Measurements from ENCODE around the gene SRSF7.
"Not testable (repeated sequence)": the region's sequence is repeated elsewhere in the genome, so short reads cannot be mapped to it uniquely, and the experiment has no call there.

Gene SRSF7

GRCh38 chr2:38731684-38732221, 19.4 kb downstream of the SRSF7 start:
- no peak for DNase-seq (ENCODE audit: low spot score)

DNA sequence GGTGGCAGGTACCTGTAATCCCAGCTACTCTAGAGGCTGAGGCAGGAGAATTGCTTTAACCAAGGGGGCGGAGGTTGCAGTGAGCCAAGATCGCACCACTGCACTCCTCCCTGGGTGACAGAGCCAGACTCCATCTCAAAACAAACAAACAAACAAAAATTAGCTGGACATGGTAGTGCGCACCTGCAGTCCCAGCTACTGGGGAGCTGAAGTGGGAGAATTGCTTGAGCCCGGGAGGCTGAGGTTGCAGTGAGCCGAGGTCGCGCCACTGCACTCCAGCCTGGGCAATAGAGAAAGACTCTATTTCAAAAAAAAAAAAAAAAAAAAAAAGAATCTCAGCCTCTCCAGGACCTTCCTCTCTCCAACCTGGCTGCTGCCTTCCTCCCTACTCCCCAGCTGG, 20.1 kb downstream of the SRSF7 start:
- DNase-seq (ENCODE audit: low spot score), result no peak

GRCh38 chr2:38728694-38729093, 22.5 kb downstream of the SRSF7 start:
- DNase-seq (ENCODE audit: low spot score), result no peak

- DNase-seq (ENCODE audit: low spot score), result no peak
Measured at GRCh38 chr2:38727661-38728060, 23.5 kb downstream of the SRSF7 start.

DNA sequence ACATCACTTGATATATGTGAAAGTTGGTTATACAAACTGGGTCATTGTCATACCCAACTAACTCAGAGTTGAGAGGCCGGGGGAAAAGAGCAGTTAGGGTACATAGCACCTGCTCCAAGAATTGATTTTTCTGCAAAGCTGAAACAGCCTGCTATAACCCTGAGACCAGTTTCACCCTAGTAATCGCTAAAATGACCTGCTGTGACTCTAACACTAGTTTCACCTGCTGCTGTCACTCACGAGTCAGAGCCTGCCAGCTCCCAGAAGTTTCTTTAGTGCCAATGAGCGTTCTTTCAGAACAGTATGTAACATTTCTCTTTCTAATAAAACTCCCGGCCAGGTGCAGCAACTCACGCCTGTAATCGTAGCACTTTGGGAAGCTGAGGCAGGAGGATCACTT, 28.0 kb downstream of the SRSF7 start:
- DNase-seq (ENCODE audit: low spot score), result no peak

GRCh38 chr2:38722271-38723061, 28.7 kb downstream of the SRSF7 start:
- DNase-seq (ENCODE audit: low spot score), result no peak

DNA sequence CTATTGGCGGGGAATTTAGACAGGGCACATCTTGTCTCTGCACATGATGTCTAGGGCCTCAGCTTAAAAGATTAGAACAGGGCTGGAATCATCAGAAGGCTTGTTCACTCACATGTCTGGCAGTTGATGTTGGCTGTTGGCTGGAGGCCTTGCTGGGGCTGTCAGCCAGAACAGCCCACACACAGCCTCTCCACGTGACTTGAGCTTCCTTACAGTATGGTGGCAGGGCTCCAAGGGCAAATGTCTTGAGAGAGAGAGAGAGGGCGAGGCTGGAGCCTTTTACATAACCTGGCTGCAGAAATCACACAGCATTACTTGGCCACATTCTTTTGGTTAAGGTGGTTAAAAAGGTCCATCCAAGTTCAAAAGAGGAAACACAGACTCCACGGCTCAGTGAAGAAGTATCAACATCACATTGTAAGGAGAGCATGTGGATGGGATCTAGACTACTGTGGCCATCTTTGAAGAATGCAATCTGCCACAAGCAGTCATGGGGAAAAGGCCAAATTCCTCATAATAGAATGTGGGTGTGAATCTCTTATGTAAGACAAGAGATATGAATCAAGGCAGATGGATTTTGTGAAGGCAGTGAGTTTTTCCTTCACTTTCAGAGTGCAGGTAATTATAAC, 30.4 kb downstream of the SRSF7 start:
- DNase-seq (ENCODE audit: low spot score), result no peak

DNA sequence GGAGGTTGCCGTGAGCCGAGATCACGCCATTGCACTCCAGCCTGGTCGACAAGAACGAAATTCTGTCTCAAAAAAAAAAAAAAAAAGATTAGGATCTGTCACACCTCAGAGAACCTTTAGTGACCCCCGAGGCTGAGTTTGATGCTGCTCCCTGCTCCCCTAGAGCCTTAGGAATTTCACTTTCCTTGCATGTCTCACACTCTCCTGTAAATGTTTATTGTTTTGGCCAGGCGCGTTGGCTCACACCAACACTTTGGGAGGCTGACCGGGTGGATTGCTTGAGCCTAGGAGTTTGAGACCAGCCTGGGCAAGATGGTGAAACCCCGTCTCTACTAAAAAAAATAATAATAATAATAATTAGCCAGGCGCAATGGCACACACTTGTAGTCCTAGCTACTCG, 31.5 kb downstream of the SRSF7 start:
- DNase-seq (ENCODE audit: low spot score), result no peak

GRCh38 chr2:38718601-38719000, 32.6 kb downstream of the SRSF7 start:
- DNase-seq (ENCODE audit: low spot score), result no peak

GRCh38 chr2:38716185-38716584, 35.0 kb downstream of the SRSF7 start:
- DNase-seq (ENCODE audit: low spot score), result no peak

- DNase-seq (ENCODE audit: low spot score), result not testable (repeated sequence)
Measured at GRCh38 chr2:38714941-38715340, 36.2 kb downstream of the SRSF7 start.

DNA sequence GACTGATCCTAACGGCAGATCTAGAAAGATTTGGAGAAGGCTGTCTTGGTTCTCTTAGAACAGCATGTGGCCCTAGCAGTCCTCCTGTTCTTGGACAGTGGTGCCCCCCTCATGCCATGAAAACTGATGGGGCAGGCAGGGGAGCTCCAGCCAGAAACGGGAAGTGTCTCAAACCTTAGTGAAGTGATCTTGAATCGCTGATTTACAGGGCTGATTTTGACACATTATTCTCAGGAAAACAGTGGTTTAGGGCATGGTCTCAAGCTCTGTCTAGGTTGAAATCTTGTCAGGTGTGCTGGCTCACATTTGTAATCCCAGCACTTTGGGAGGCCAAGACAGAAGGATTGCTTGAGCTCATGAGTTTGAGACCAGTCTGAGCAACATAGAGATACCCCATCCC, 37.8 kb downstream of the SRSF7 start:
- DNase-seq (ENCODE audit: low spot score), result no peak

GRCh38 chr2:38712871-38713270, 38.3 kb downstream of the SRSF7 start:
- no peak for DNase-seq (ENCODE audit: low spot score)

GRCh38 chr2:38712413-38712812, 38.7 kb downstream of the SRSF7 start:
- DNase-seq (ENCODE audit: low spot score), result no peak

DNA sequence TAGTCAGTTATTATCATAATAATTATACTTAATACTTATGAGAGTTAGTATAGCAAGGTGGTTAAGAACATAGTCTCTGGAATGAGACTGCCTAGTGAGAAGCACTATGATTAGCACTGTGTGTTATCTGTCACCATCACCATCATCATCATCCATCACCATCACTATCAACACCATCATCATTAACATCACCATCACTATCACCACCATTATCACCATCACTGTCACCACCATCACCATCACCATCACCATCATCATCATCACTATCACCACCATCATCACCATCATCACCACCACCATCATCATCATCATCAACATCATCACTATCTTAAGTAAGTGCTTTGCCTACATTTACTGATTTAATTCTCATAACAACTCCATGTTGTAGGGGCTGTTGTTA, 39.6 kb downstream of the SRSF7 start:
- DNase-seq (ENCODE audit: low spot score), result no peak

- DNase-seq (ENCODE audit: low spot score), result no peak
Measured at GRCh38 chr2:38709567-38710194, 41.5 kb downstream of the SRSF7 start.

DNA sequence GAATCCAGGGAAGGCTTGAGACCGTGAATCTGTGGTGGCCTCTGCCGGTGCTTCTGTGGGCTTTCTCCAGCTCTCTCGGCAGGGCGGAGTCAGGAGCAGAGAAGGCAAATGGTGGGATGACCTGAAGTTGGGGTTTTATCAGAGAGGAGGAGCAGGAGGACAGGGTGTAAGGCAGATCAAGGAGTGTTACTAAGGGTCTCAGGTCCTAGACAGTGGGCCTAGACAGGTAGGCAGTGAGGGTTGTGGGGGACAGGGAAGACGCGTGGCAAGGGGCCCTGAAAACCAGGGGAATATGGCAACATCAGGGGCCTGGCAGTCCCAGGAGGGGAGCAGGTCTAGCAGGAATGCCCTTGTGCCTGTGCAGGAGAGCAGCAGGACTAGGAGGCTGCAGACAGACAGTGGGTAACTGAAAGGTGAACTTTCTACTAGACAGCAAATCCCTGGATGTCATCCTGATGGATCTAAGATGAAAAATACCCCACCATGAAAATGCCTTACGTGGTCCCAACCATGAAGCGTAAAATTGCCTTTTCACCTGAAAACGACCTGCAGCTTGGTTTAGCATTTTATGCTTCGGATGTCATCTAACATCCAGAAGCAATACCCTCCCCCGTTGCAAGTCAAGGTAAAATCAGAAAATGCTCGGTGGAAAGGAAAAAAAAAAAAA, 42.1 kb downstream of the SRSF7 start:
- DNase-seq (ENCODE audit: low spot score), result no peak

DNA sequence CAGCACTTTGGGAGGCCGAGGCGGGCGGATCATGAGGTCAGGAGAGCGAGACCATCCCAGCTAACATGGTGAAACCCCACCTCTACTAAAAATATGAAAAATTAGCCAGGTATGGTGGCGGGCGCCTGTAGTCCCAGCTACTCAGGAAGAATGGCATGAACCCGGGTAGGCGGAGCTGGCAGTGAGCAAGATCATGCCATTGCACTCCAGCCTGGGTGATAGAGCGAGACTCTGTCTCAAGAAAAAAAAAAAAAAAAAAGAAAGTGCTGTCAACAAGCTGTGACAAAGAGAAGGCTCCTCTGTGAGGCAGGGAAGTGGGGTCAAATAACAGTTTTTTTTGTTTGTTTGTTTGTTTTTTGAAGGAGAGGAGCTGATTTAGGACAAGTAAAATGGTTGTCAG, 42.7 kb downstream of the SRSF7 start:
- DNase-seq (ENCODE audit: low spot score), result not testable (repeated sequence)

- no peak for DNase-seq (ENCODE audit: low spot score)
Measured at GRCh38 chr2:38706846-38707345, 44.3 kb downstream of the SRSF7 start.

- no peak for DNase-seq (ENCODE audit: low spot score)
Measured at GRCh38 chr2:38704664-38705063, 46.5 kb downstream of the SRSF7 start.

DNA sequence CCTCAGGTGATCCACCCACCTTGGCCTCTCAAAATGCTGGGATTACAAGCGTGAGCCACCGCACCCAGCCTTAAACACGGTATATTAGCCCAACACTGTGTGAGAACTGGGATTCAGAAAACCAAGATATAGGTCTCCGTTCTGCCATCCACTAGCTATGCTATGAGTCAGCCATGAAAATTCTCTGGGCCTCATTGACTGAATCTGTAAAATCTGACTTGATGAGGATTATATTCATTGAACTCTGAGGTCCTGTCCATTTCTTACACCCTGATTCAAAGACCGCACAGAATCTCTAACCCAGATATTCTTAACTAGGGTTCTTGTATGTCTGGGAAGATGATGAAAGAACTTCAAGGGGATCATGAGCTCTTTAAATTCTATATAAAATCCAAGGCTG, 47.8 kb downstream of the SRSF7 start:
- DNase-seq (ENCODE audit: low spot score), result not testable (repeated sequence)

GRCh38 chr2:38702413-38702812, 48.7 kb downstream of the SRSF7 start:
- DNase-seq (ENCODE audit: low spot score), result no peak
